Measurements from ENCODE around the gene TTC23. TPM values are rescaled to one million over a fixed set of nuclear protein-coding genes. Genes with fewer than 3 reads are reported as not detected.

TTC23 gene
- total RNA-seq, 2 donors from 2014 or later, result 14.1 to 19.3 TPM

- H3K27me3 ChIP-seq, result peaks cover 13% of the 10 kb centered on the region
- TF ChIP-seq, protein P1, sequence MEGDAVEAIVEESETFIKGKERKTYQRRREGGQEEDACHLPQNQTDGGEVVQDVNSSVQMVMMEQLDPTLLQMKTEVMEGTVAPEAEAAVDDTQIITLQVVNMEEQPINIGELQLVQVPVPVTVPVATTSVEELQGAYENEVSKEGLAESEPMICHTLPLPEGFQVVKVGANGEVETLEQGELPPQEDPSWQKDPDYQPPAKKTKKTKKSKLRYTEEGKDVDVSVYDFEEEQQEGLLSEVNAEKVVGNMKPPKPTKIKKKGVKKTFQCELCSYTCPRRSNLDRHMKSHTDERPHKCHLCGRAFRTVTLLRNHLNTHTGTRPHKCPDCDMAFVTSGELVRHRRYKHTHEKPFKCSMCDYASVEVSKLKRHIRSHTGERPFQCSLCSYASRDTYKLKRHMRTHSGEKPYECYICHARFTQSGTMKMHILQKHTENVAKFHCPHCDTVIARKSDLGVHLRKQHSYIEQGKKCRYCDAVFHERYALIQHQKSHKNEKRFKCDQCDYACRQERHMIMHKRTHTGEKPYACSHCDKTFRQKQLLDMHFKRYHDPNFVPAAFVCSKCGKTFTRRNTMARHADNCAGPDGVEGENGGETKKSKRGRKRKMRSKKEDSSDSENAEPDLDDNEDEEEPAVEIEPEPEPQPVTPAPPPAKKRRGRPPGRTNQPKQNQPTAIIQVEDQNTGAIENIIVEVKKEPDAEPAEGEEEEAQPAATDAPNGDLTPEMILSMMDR (IDR thresholded peaks at IDR 0.05), result peak; percentile 57
- H3K27ac ChIP-seq, result no peak overlapping the region
- H3K36me3 ChIP-seq, result no peaks in the 10 kb centered on the region
- no peaks in the 10 kb centered on the region for H3K9me3 ChIP-seq
- DNase-seq, result peak; percentile 81
- no peaks in the 10 kb centered on the region for H3K4me1 ChIP-seq
- peak overlapping the region in 1 of 2 donors; percentile 12 for H3K9ac ChIP-seq (ENCODE audit: low read depth in 2 of 2, low read length in 2 of 2)
- H3K4me3 ChIP-seq, result peak overlapping the region; percentile 15
- intact Hi-C loops (cut with DNase I), result no loop called here
Measured at GRCh38 chr15:99100245-99101173, 148.9 kb downstream of the TTC23 start.

GRCh38 chr15:99099661-99100060 is 149.7 kb downstream of the TTC23 start:
- Histone ChIP-seq H3K36me3 (no peaks in the 10 kb centered on the region), H3K27ac (no peak overlapping the region), H3K27me3 (peaks cover 13% of the 10 kb centered on the region), H3K4me3 (no peak overlapping the region), H3K4me1 (no peaks in the 10 kb centered on the region), H3K9ac (ENCODE audit: low read depth in 2 of 2, low read length in 2 of 2) (no peak overlapping the region), H3K9me3 (no peaks in the 10 kb centered on the region)
- TF ChIP-seq, protein P1 (IDR thresholded peaks at IDR 0.05), result no peak
- intact Hi-C loops (cut with DNase I), result no loop called here
- no peak for DNase-seq

GRCh38 chr15:99098991-99099390 is 150.4 kb downstream of the TTC23 start:
- Histone ChIP-seq H3K27me3 (peaks cover 13% of the 10 kb centered on the region), H3K36me3 (no peaks in the 10 kb centered on the region), H3K27ac (no peak overlapping the region), H3K4me1 (no peaks in the 10 kb centered on the region), H3K9me3 (no peaks in the 10 kb centered on the region), H3K9ac (ENCODE audit: low read depth in 2 of 2, low read length in 2 of 2) (no peak overlapping the region), H3K4me3 (no peak overlapping the region)
- DNase-seq, result no peak
- intact Hi-C loops (cut with DNase I), result no loop called here
- TF ChIP-seq, protein P1 (IDR thresholded peaks at IDR 0.05), result no peak

- peaks cover 13% of the 10 kb centered on the region for H3K27me3 ChIP-seq
- no peak overlapping the region for H3K27ac ChIP-seq
Measured at GRCh38 chr15:99098426-99098825, 151.0 kb downstream of the TTC23 start.

More at GRCh38 chr15:99098426-99098825, 151.0 kb downstream of the TTC23 start:
- Histone ChIP-seq H3K36me3 (no peaks in the 10 kb centered on the region), H3K9ac (ENCODE audit: low read depth in 2 of 2, low read length in 2 of 2) (no peak overlapping the region), H3K4me1 (no peaks in the 10 kb centered on the region), H3K9me3 (no peaks in the 10 kb centered on the region), H3K4me3 (no peak overlapping the region)
- no peak for DNase-seq
- intact Hi-C loops (cut with DNase I), result no loop called here
- TF ChIP-seq, protein P1 (IDR thresholded peaks at IDR 0.05), result no peak

Measured in colonic mucosa (tissue), 4 donors.